Inferior parietal cortex (tissue), 1 donor: ENCODE measurements around the gene VEPH1.

Experiments used
- DNase-seq: peaks from one replicate; pipeline ENCODE4 v3.0.0-alpha.2; 2016; ENCODE audit errors: extremely low spot score

The VEPH1 gene

DNA sequence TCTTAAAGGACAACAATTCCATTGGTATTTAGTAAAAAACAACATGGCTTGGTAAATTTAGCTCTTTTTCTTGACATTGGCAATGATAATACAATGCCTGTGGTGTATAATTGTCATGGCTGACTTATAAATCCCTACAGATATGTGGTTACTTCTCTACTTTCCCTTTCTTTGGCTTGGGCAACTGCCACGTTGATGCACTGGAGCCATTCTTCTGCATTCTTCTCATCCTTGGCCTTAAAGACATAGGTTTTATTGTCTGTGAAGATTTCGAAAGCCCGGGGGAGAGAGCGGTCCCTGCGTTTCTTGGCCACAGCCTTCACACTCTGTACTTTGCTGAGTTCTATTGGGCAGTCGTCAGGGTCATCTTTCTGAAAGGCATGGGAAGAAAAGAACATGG lies 242.2 kb downstream of the VEPH1 start:
- DNase-seq, result no peak

DNA sequence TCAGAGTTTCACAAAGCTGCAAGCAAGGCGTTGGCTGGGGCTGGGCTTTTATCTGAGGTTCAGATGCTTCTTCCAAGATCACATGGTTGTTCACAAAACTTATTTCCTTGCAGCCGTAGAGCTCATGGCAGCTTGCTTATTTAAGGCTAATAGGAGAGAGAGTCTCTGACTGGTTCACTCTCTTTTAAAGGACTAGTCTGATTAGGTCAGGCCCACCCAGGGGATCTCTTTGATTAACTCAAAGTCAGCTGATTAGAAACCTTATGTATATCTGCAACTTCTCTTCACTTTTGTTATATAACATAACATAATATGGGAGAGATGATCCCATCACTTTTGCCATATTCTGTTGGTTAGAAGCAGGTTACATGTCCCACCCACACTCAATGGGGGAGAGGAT lies 243.4 kb downstream of the VEPH1 start:
- no peak for DNase-seq

DNA sequence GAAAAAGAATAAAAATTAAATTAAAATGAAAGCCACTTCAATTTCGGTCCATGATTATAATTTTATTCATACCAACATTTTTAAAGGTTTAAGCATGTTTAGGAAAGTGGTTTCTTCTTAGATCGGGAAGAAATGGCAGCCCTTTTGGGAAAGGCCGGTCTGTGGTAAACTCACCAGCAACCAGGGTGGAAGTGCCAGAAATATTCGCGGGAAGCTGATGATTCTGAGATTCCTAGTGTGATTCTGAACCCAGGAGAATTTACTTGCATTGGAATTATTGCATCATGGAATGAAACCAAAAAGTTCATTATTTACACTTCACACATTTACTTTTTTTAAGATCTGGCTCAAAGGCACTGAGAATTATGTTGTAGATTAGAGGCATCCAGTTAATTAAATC lies 246.1 kb downstream of the VEPH1 start:
- no peak for DNase-seq

DNA sequence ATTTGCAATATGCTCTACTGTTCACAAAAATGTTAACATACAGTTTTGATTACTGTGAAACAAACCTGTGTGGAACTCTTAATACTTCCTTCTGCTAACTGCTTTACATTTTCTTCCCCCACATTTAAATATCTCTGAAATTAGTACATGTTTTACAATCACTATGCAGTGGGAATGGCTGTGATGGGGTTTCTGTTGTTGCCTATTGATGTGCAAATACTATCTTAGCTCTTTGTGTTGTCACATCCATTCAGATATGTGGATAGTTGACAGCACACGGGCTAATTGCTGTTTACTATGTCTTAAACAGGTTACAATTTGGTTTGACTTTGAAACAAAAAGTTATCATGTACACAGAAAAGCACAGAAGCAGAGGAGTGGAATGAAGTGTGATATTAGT lies 247.4 kb downstream of the VEPH1 start:
- DNase-seq, result no peak

DNA sequence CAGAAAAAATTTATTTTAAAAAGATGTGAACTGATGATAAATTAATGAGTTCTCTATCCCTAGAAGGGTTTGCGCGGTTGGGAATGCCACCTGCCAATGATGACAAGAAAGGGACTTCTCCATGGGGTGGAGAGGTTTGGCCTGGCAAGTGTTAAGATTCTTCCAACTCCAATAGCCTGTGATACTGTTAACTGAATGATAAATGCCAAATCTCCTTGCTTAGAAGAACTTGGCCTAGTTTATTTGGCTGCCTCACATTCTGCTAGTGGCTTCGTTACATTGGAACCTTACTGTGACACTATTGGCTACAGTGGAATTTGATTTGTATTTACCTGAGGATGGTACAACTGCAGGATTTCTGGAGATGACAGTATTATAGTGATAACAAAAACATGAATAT lies 251.5 kb downstream of the VEPH1 start:
- no peak for DNase-seq

DNA sequence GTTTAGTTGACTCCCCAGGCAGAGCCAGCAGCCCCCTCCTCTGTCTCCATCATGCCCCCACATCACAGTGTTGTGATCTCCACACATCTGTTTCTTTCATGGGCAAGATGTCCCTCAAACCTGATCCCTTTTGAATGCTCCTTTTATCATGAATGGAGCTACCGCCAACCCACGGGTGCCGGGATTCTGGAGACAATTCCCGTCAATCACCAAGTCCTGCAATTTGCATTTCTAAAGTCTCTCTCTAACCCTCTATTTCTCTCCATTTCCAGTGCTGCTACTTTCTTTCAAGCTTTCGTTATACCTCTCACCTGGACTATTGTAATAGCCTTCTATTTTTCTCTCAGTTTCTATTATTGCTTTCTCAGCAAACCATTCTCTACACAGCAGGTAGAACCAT lies 253.6 kb downstream of the VEPH1 start:
- no peak for DNase-seq

DNA sequence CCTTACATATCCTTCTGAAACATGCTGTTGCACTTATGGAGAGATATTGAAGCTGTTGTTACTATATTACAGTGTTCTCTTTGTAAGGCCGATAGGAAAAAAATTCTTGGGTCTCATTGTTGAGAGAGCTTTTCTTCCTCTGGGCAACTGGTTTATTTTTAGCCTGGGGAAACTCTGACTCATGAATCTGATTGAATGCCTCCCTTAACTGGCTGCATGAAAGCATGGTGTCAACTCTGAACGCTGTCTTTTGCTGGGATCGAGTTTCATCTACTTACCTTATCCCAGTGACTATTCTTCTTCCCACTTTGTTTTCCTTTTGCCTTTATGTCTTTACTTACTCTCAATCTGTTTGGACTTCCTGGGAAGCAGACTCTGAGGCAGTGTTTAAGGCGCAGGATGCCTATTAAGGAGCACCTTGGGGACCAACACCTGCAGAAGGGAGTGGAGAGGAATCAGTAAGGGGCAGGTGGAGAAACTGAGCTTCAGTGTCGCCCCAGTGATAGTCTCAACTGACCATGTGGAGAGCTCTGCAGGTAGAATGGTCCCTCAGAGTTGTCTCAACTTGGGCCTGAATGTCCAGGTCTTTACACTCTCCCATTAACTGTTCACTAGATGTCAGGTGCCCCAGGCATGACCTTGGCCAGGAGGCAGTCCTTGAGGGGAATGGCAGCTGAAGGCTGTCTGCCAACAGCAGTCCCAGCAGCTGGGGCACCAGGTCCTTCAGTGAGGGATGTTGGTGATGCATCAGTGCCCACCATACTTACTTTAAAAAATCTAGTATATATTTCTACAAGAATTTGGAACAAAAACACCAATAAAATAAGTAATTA lies 254.4 kb downstream of the VEPH1 start:
- DNase-seq, result peak; percentile 85

DNA sequence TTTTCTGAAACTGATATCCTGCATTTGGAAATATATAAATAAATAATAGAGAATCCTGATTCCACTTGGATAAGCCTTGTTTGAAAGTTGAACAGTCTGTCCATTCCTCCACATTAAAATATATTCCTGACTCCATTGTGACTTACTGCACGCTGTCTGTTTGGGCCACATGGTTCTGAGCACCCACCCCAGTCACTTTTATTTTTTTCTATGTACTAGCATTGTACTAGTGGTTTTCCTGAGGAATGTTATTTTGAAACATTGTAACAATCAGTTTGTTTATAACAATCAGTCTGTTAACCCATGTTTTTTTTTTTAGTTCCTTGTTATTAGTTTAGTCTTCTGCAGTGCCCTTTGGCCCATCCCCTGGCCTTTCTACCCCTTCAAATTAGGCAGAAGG lies 255.8 kb downstream of the VEPH1 start:
- DNase-seq, result no peak

DNA sequence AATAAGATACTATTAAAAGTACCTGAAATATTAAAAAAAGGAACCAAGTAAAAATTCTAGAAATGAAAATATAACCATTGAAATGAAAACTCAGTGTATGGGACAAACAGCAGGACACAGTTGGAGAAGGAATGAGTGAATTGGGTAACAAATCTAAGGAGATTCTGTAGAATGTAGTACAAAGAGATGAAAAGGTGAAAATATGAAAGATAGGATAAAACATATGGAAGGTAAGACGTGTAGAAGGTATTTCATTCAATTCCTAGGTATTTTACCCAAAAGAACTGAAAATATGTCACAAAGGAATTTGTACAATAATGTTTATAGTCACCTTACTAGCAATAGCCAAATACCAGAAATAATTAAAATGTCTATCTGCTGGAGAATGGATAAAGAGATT lies 260.4 kb downstream of the VEPH1 start:
- DNase-seq, result no peak

DNA sequence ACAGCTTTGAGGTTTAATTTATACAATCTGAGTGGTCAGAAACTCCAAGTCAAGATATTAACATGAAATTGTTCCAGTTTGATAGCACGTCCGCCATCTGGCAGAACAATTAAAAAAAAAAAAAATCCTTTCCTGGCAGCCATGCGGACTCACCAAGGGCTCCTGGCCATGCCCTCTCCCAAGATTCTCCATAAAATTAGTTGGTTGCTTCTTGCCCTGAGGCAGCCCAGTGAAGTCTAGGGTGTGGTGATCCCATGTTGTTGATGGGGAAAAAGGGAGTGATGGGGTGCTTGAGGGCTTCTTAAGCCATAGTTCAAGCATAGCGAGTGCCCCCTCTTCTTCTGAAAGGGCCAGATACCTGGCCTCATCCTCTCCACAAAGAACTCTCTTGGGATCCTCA lies 261.6 kb downstream of the VEPH1 start:
- DNase-seq, result no peak

DNA sequence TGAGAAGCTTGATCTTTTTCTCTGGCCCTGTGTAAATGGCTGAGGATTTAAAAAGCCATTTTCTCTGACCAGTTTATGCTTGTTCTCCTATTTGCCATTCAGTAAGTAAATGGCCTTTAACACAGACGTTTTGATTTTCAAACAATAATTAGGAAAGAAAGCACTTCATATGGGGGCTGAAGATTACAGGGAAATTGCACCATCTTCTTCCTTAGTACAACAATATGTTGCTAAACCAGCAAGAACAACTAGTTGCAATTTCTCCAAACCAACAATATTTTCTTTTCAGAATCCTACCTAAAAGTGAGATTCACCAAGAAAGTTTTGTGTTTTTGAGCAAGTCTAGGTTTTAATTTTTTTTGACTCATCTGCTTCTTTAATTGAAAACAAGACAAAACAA lies 262.8 kb downstream of the VEPH1 start:
- no peak for DNase-seq

DNA sequence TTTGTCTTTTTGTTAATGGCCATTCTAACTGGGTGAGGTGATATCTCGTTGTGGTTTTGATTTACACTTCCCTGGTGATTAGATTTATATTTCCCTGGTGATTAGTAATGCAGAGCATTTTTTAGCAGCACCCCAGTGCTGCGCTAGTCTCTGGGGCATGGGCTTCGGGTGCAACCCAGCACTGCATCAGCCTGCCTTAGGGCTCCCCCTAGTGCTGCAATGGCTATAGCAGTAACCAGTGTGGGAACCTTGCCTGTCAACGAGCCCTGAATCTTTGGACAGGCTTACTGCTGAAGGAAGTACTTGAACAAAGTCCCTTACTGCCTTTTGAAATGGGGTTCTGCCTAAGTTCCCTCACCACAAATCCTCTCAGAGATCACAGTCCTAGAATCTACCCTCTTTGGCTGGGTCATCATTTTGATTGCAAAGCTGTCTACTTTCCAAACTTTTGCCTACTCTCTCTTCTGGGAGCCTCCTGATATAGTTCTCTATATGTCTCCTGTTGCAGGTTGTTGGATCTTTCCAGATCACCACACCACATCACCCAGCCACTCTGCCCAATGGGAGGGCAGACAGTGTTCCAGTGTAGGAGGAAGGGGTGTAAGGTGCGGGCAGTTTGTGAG lies 264.0 kb downstream of the VEPH1 start:
- DNase-seq, result peak; percentile 69

DNA sequence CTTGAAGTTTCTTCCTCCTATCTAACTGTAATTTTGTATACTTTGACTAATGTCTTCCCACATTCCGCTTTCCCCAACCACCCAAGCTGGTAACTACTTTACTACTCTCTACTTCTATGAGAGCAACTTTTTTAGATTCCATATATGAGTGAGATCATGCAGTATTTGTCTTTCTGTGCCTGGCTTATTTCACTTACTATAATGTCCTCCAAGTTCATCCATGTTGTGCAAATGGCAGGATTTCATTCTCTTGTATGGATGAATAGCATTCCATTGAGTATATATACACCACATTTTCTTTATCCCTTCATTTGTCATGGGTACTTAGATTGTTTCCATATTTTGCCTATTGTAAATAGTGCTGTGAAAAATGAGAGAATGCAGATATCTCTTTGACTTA lies 264.8 kb downstream of the VEPH1 start:
- DNase-seq, result no peak

DNA sequence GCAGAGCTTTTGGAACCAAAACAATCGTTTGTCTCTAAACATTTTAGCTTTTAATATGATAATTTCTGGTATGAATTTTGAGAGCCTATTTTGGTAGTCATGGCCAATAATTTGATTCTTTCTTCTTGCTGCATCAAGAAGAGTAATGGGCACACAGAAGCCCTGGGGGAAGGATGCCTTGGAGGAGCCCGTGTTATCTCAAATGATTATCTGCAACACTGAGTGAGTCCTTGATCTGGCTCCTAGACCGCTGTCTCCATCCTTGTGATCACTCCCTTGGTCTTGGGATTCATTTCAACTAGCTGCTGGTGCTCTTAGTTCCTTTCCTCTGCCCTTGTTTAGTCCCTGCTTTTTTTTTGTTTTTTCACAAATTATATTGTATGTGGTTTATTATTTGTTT lies 265.3 kb downstream of the VEPH1 start:
- no peak for DNase-seq

DNA sequence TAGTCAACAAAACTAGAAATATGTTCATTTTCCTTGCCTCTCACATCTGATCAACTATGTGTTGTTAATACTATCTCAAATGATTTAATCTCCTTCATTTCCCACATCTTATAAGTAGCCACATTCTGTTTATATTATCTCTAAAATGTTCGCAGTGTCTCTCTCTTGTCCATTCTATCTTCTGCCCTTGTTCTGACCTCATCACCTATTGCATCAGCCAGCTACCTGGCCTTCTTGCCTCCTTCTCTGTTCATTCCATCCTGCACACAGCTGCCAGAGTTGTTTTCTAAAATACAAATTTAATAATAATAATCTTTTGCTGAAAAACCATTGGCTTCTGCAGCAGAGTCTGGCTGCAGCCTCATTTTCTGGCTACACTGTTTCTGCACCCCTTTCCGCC lies 267.9 kb downstream of the VEPH1 start:
- DNase-seq, result no peak

DNA sequence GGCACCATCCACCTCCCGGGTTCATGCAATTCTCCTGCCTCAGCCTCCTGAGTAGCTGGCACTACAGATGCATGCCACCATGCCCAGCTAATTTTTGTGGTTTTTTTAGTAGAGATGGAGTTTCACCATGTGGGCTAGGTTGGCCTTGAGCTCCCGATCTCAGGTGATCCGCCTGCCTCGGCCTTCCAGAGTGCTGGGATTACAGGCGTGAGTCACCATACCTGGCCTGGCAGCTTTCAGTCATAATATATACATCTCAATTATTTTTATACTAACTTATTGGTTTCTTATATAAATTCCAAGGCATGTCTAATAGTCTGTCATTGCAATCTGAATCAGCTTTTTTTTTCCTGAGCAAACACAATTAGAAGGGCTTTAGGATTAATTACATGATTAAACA lies 269.3 kb downstream of the VEPH1 start:
- no peak for DNase-seq

DNA sequence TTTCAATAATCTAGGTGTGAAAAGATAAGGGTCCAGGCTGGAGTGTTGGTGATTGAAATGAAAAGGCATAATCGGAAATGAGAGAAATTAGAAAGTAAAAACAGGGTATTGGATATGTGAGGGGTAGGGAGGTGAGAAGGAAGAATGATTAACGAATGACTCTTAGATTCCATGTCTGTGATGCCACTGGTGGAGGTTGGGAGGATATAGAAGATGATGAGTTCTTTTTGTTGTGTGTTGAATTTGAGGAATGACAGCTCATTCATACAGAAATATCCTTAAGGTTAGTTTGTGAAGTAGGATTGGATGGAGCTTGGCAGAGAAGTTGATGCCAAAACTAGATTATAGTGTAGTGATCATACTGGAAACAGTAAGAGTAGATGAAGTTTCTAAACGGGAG lies 271.1 kb downstream of the VEPH1 start:
- DNase-seq, result no peak

DNA sequence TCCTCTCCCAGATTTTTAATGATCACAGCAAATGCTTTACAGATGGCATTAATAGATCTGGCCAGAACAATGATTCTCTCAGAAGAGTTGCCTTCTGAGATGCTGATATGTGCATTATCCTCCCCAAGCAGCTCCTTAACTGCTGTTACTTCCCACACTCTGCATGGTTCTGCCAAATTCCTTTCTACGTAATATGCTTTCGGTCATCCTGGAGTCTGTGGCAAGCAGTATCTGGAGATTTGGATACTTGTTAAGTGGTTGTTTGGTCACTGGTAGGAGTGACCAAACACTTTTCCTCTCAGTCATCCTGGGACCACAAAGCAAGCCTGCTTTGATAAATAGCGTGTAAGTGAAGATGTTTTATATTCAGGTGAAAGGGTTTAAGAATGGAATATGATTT lies 272.1 kb downstream of the VEPH1 start:
- DNase-seq, result no peak

DNA sequence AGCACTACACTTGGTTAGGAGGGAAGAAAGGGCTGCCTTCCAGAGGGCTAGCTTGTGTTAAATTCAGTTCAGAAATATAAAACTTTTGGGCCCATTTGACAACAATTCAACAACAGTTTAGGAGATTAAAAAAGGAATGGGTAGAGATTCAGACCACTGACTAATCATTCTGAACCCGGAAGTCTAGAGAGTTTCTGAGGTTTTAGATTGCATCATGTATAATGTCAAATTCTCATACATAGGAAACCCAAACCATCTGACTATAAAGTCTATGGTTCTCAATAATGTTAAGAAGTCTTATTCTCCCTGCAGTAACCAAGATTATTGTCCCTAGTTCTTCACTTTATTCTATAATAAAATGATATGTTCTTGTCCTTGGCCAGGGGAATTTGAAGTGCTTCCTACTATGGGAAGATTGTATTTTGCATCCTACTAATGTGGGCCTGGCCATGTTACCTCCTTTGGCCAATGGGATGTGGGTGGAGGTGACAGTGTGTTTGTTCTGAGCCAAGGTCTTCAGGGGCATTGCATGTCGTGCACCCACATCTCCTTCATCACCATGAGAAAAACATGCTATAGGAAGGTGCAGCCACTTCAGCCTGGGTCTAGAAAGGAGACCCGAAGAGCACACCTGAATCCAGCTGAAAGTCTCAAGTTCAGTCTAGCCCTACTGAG lies 276.9 kb downstream of the VEPH1 start:
- no peak for DNase-seq

DNA sequence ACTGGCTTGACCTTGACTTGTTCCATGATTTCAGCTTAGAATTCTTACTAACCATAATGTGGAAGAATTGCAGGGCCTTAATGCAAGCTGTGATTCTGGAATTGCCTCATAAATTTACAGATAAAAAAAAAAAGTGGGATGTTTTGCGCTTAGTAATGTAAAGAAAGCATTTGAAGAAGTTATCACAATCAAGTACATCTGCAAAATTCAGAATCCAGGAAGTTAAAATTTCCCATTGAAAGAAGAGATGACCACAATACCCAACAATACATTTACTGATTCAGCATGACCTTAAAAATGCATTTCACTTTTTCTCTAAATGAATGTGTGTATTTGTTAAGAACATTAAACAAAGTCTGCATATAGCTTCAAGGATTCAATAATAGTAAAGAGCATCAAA lies 278.2 kb downstream of the VEPH1 start:
- DNase-seq, result no peak

DNA sequence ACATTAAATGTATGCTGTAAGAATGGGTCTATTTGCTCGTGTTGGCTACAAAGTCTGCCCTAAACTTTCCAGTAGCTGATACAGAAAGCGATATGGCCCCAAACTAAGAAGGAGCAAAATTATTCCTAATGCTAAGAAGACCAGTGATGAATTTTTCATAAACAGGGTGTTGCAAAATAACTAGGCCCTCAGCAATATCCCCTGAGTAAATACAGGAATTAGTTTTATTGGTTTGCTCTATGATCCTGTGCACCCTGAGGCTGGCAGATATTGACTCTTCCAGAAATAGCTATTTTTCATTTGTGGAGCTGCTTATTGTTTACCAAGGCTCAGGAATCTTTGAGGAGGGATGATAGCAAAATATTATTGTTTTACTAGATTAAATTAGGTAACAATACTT lies 282.3 kb downstream of the VEPH1 start:
- DNase-seq, result no peak

DNA sequence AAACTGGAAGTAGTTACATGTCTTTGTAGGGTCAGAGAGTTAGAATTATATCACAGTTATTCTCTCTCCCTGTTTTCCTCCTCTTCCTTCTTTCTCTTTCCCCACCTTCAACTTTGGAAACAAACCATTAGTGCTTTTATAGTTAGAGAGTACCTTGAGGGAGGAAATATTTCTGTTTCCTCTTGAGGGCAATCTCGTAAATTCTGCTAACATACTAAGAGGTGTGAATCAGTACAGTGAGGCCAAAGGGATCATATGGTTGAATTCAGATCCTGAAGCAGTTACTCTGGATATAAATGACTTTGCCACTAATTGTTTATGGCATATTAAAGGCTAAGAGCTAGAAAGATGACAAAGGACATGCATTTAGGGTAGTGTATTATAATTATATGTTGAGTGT lies 283.0 kb downstream of the VEPH1 start:
- no peak for DNase-seq

DNA sequence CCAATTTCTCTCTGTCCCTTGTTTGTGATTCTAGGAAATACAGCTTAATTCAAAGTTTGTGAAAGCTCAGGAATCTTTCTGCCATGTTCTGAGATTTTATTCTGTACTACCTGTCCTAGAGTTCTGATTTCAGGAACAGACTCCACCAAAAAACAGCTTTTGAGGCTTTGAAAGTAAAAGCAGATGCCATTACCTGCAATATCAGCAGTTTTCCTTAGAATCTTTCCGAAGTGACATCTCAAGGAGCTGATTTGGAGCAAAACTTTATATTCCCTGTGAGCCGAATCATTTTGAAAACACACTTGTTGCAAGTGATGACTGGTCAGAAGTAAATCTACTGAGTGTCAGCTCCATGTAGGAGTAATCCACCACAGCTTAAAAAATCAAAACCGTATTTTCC lies 284.0 kb downstream of the VEPH1 start:
- DNase-seq, result no peak
